Heart right ventricle (tissue), 16 donors: ENCODE measurements around the gene LDB2. TPM values are rescaled to one million over a fixed set of nuclear protein-coding genes. Genes with fewer than 3 reads are reported as not detected.
A peak's percentile ranks its signal among the peaks of the same experiment; 100 is the strongest.

Experiments
- ATAC-seq, 8 donors: fragments of 200-7000 bp; cut with Tn5 transposase; one replicate each; pipeline ENCODE4 v1.9.1; 2020; ENCODE audit warnings: mild to moderate bottlenecking in 8 of 8, moderate library complexity in 8 of 8, moderate number of reproducible peaks in 1 of 8
- DNase-seq, 2 donors: peaks; one replicate each; pipeline ENCODE4 v3.0.0-alpha.2; 2020
- H3K27ac ChIP-seq, 10 donors: fragments of 200-600 bp; sonication (generic) in 2 of 10; one replicate each; pipeline versions ENCODE4 v1.5.0 to v1.8.0; 2020 to 2022; ENCODE audit warnings: mild to moderate bottlenecking in 3 of 10
- H3K27me3 ChIP-seq, 7 donors: fragments of 200-600 bp; one replicate each; pipeline ENCODE4 v1.8.0; 2021 to 2022; ENCODE audit warnings: mild to moderate bottlenecking in 2 of 7
- H3K36me3 ChIP-seq, 9 donors: fragments of 200-600 bp; sonication (generic) in 1 of 9; one replicate each; pipeline versions ENCODE4 v1.5.0 to v1.8.0; 2020 to 2022; ENCODE audit warnings: mild to moderate bottlenecking in 2 of 9
- H3K4me1 ChIP-seq, 9 donors: fragments of 200-600 bp; sonication (generic) in 1 of 9; one replicate each; pipeline versions ENCODE4 v1.5.0 to v1.8.0; 2020 to 2022; ENCODE audit warnings: mild to moderate bottlenecking in 4 of 9
- H3K4me3 ChIP-seq, 10 donors: fragments of 200-600 bp; sonication (generic) in 2 of 10; one replicate each; pipeline versions ENCODE4 v1.5.0 to v1.8.0; 2020 to 2022; ENCODE audit warnings: mild to moderate bottlenecking in 7 of 10, moderate library complexity in 2 of 10
- H3K9me3 ChIP-seq, 11 donors: fragments of 200-600 bp in 10 of 11; sonication (generic) in 2 of 11; one replicate each; pipeline versions ENCODE4 v1.5.0 to v1.8.0; 2013 to 2022; ENCODE audit warnings: mild to moderate bottlenecking in 2 of 11, control low read depth in 1 of 11, moderate library complexity in 1 of 11
- CTCF ChIP-seq, 9 donors: fragments of 200-600 bp; sonication (generic) in 2 of 9; IDR thresholded peaks; one replicate each; pipeline versions ENCODE4 v1.5.0 to v1.8.0; 2021 to 2022; ENCODE audit warnings: antibody characterized with exemption in 9 of 9, mild to moderate bottlenecking in 5 of 9, moderate library complexity in 1 of 9
- WGBS, 2 donors: extraction: QIAGEN DNeasy Blood & Tissue Kit; methylation state at CpG; one replicate each; pipeline ENCODE4 v1.1.7; 2013; ENCODE audit warnings: inconsistent platforms in 1 of 2; 5-methylcytosine and 5-hydroxymethylcytosine counted together
- intact Hi-C, 10 donors: fragments of 100-400 bp; cut with DNase I; formaldehyde crosslinking; loops; one replicate each; pipeline versions ENCODE4 v1.11.1 to v1.14.2; 2022
- polyA plus RNA-seq, 2 donors: library from polyadenylated mRNA; stranded (reverse); fragments of 200-250 nt; gene quantifications; one replicate each; pipeline ENCODE4 v1.2.3, GENCODE V29; 2013
- total RNA-seq, 10 donors: library from RNA; stranded (reverse); fragmentation: NEBNext Ultra II Directional in 3 of 10; extraction: Animal tissue kit (Norgen Biotek cat#: 25700) in 3 of 10; gene quantifications; one replicate each; pipeline versions ENCODE4 v1.2.1 to v1.2.4, GENCODE V29; 2021 to 2023
- donor health status: Arrhythmogenic right ventricular cardiomyopathy.
- donor health status: ischemic (EF 13 %, LVEDD 7.1; RV severe dilation, severe dysfunction).
- donor health status: healthy with polysubstance abuse.
- donor health status: DM: no; HTN: yes; CAD: no.
- donor health status: DM: no; HTN: no; CAD: no.
- donor health status: ischemic (EF 25% LVEDD 6.9; RV normal size, moderate dysfunction).
- donor health status: ischemic (EF 25% LVEDD 5.7; RV mildly dilated, moderate dysfunction).
- donor health status: healthy.
- donor health status: DM: yes; HTN: yes; CAD: no.
- donor health status: Ischemic cardiomyopathy.
- donor health status: ischemic (EF 35%, LVEDD 5.7; RV mildly dilated, moderate dysfunction).
- donor health status: nonischemic (EF 11% LVEDD 7.7; RV severe dilation, severe dysfunction).
- donor health status: DM: yes; HTN: yes; CAD: no.
- donor health status: PGD.
- donor health status: ischemic (EF 29% LVEDD 5.4; RV normal size, mild dysfunction).
- donor health status: nonischemic (EF 23%, LVEDD 6.1; RV moderate dilation, normal function).

The LDB2 gene
- total and polyA plus RNA-seq, 12 donors: 14.5 to 43.3 (median 23.5) TPM

- no peak for TF ChIP-seq CTCF (IDR thresholded peaks at IDR 0.05)
- 70 to 87% methylated on average over 3 of the region's 3 CpGs for WGBS, 2 donors
- no peak for ATAC-seq
Measured at GRCh38 chr4:16722416-16722815, 176.0 kb downstream of the LDB2 start.

GRCh38 chr4:16721613-16722291 is 176.7 kb downstream of the LDB2 start:
- peak overlapping the region in 5 of 10 donors; percentile 1 to 36 (median 16) for H3K27ac ChIP-seq
- H3K9me3 ChIP-seq: peaks cover 0 to 32% (median 7%) of the 10 kb centered on the region in 11 donors
- peak in 6 of 8 donors; percentile 31 to 63 (median 51) for ATAC-seq
- no peaks in the 10 kb centered on the region for H3K27me3 ChIP-seq
- no peak for DNase-seq
- peak overlapping the region in 5 of 10 donors; percentile 2 to 13 (median 9) for H3K4me3 ChIP-seq
- H3K36me3 ChIP-seq: peaks cover 0 to 13% (median 0%) of the 10 kb centered on the region in 9 donors
- H3K4me1 ChIP-seq: peaks cover 0 to 19% (median 8%) of the 10 kb centered on the region in 9 donors
- intact Hi-C loops: no loop called here
- TF ChIP-seq CTCF (IDR thresholded peaks at IDR 0.05): no peak
- WGBS, 2 donors: 41 to 47% methylated on average over 4 of the region's 4 CpGs

More at GRCh38 chr4:16722416-16722815, 176.0 kb downstream of the LDB2 start:
- peaks cover 0 to 16% (median 0%) of the 10 kb centered on the region in 9 donors for H3K36me3 ChIP-seq
- H3K4me1 ChIP-seq: peaks cover 0 to 16% (median 8%) of the 10 kb centered on the region in 9 donors
- peaks cover 0 to 32% (median 7%) of the 10 kb centered on the region in 11 donors for H3K9me3 ChIP-seq
- H3K27me3 ChIP-seq: no peaks in the 10 kb centered on the region
- no peak overlapping the region for H3K4me3 ChIP-seq
- DNase-seq: no peak
- intact Hi-C loops: no loop called here
- H3K27ac ChIP-seq: peak overlapping the region in 1 of 10 donors; percentile 19

- peaks cover 0 to 3% (median 0%) of the 10 kb centered on the region in 9 donors for H3K36me3 ChIP-seq
- DNase-seq (no peak), ATAC-seq (no peak)
- no peak for TF ChIP-seq CTCF (IDR thresholded peaks at IDR 0.05)
- H3K27ac ChIP-seq: peak overlapping the region in 1 of 10 donors; percentile 36
- WGBS, 2 donors: 67 to 86% methylated on average over 2 of the region's 2 CpGs
- peaks cover 0 to 19% (median 8%) of the 10 kb centered on the region in 9 donors for H3K4me1 ChIP-seq
- intact Hi-C loops: no loop called here
- H3K4me3 ChIP-seq: no peak overlapping the region
- H3K9me3 ChIP-seq: peaks cover 0 to 26% (median 7%) of the 10 kb centered on the region in 11 donors
- H3K27me3 ChIP-seq: no peaks in the 10 kb centered on the region
Measured at GRCh38 chr4:16720761-16721160, 177.7 kb downstream of the LDB2 start.

- Histone ChIP-seq H3K27ac (no peak overlapping the region), H3K4me1 (peaks cover 0 to 28% (median 11%) of the 10 kb centered on the region in 9 donors), H3K27me3 (no peaks in the 10 kb centered on the region), H3K9me3 (peaks cover 0 to 4% (median 0%) of the 10 kb centered on the region in 11 donors), H3K36me3 (no peaks in the 10 kb centered on the region), H3K4me3 (no peak overlapping the region)
- WGBS, 2 donors: 63 to 71% methylated on average over 6 of the region's 6 CpGs
- no peak for TF ChIP-seq CTCF (IDR thresholded peaks at IDR 0.05)
- no peak for ATAC-seq
- intact Hi-C loops: no loop called here
- DNase-seq: no peak
Measured at GRCh38 chr4:16717266-16717970, 181.0 kb downstream of the LDB2 start.
